Measurements from ENCODE around the gene C19orf73. TPM values are rescaled to one million over a fixed set of nuclear protein-coding genes. Genes with fewer than 3 reads are reported as not detected.
"Not testable (repeated sequence)": the region's sequence is repeated elsewhere in the genome, so short reads cannot be mapped to it uniquely, and the experiment has no call there.

C19orf73 gene
- total RNA-seq, 4 donors from 2014 or later = 1.8 TPM; not detected in 3

GRCh38 chr19:49081273-49081672, 37.7 kb downstream of the C19orf73 start:
- ATAC-seq = no peak
- Histone ChIP-seq H3K27ac (no peak overlapping the region), H3K9me3 (no peaks in the 10 kb centered on the region), H3K36me3 (no peaks in the 10 kb centered on the region), H3K4me3 (no peak overlapping the region), H3K27me3 (no peaks in the 10 kb centered on the region), H3K4me1 (peaks cover under 1 to 12% (median 3%) of the 10 kb centered on the region in 3 donors)
- no peak for TF ChIP-seq CTCF (IDR thresholded peaks at IDR 0.05)
- no peak for TF ChIP-seq POLR2A (IDR thresholded peaks at IDR 0.05)
- no peak for TF ChIP-seq EP300 (IDR thresholded peaks at IDR 0.05)
- no peak for TF ChIP-seq POLR2AphosphoS5 (IDR thresholded peaks at IDR 0.05)
- 83% methylated on average over 1 of the region's 1 CpG; no CpG with 5 or more reads in 1 of the 2 donors for WGBS, 2 donors (ENCODE audit: low coverage in 1 of 2)

- Histone ChIP-seq H3K9me3 (no peaks in the 10 kb centered on the region), H3K27me3 (no peaks in the 10 kb centered on the region), H3K4me3 (no peak overlapping the region), H3K27ac (no peak overlapping the region), H3K36me3 (no peaks in the 10 kb centered on the region), H3K4me1 (peaks cover 0 to 7% (median 0%) of the 10 kb centered on the region in 3 donors)
- no peak for ATAC-seq
- WGBS, 2 donors (ENCODE audit: low coverage in 1 of 2) = 89 to 94% methylated on average over 4 of the region's 4 CpGs
- TF ChIP-seq POLR2A (IDR thresholded peaks at IDR 0.05) (no peak), CTCF (IDR thresholded peaks at IDR 0.05) (no peak), POLR2AphosphoS5 (IDR thresholded peaks at IDR 0.05) (no peak), EP300 (IDR thresholded peaks at IDR 0.05) (no peak)
These were observed 38.6 kb downstream of the C19orf73 start for GRCh38 chr19:49080392-49080791.

- peaks cover 0 to 12% (median 4%) of the 10 kb centered on the region in 3 donors for H3K4me1 ChIP-seq
- H3K4me3 ChIP-seq, H3K27ac ChIP-seq, H3K9me3 ChIP-seq, ATAC-seq, H3K36me3 ChIP-seq: not testable (repeated sequence)
- TF ChIP-seq CTCF (IDR thresholded peaks at IDR 0.05) = peak in 3 of 4 experiments; percentile 74 to 80 (median 77)
- peaks cover 48% of the 10 kb centered on the region for H3K27me3 ChIP-seq
- 14% methylated on average over 9 of the region's 9 CpGs; no CpG with 5 or more reads in 1 of the 2 donors for WGBS, 2 donors (ENCODE audit: low coverage in 1 of 2)
These were observed 44.1 kb downstream of the C19orf73 start for GRCh38 chr19:49074869-49075268.

- ATAC-seq = no peak
- TF ChIP-seq POLR2A (IDR thresholded peaks at IDR 0.05) (no peak), EP300 (IDR thresholded peaks at IDR 0.05) (no peak), CTCF (IDR thresholded peaks at IDR 0.05) (no peak), POLR2AphosphoS5 (IDR thresholded peaks at IDR 0.05) (no peak)
- H3K4me3 ChIP-seq = no peak overlapping the region
- H3K4me1 ChIP-seq = peaks cover 0 to 12% (median 4%) of the 10 kb centered on the region in 3 donors
- no peaks in the 10 kb centered on the region for H3K9me3 ChIP-seq
- no peaks in the 10 kb centered on the region for H3K36me3 ChIP-seq
- no peak overlapping the region for H3K27ac ChIP-seq
- WGBS, 2 donors (ENCODE audit: low coverage in 1 of 2) = 32 to 55% methylated on average over 10 to 13 of the region's 23 CpGs
- peaks cover 60% of the 10 kb centered on the region for H3K27me3 ChIP-seq
These were observed 45.2 kb downstream of the C19orf73 start for GRCh38 chr19:49073514-49074378.
